ENCODE data around the gene PGBD4.

- no peak for TF ChIP-seq CTCF (IDR thresholded peaks at IDR 0.05)
- no peak for TF ChIP-seq POLR2A (IDR thresholded peaks at IDR 0.05)
- no peak for TF ChIP-seq POLR2AphosphoS5 (IDR thresholded peaks at IDR 0.05)
- TF ChIP-seq EP300 (IDR thresholded peaks at IDR 0.05) = no peak
Observed at GRCh38 chr15:34065261-34065660, 36.6 kb upstream of the PGBD4 start.

Data from sigmoid colon (tissue), 4 donors.